ENCODE measurements around the gene NAB2.

NAB2 gene

DNA sequence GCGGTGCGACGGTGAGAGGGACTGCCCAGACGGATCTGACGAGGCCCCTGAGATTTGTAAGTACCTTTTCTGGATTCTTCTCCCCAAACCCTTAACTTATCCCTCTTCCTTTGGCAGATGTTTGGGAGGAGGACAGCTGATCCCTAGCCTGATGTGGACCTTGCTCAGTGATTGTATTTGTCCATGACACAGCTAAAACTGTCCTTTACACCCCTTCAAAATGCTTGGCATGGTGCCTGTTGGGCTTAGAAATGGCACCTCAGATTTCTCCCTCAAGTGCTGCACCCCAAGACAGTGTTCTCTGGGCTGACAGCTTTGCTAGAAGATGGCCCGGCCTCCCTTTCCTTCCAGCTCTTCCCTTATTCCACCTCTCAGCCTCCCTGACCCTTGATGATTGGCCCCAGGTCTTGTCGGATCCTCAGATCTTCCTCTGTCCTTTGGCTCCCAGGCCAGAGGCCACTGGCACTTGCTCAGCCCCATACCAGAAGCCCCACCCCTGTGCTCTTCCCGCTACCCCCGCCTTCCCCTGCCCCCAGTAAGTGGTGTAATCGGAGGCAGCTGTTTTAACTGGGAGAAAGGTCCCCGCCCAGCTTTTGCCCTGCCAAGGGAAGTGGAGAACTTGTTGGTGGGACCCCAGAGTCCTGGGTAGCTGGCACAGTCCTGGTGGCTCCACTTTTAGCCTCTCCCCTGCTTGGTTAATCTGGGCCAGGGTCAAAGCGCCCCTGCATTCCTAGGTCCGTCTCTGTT lies 49.8 kb downstream of the NAB2 start:
- DNase-seq: no peak

DNA sequence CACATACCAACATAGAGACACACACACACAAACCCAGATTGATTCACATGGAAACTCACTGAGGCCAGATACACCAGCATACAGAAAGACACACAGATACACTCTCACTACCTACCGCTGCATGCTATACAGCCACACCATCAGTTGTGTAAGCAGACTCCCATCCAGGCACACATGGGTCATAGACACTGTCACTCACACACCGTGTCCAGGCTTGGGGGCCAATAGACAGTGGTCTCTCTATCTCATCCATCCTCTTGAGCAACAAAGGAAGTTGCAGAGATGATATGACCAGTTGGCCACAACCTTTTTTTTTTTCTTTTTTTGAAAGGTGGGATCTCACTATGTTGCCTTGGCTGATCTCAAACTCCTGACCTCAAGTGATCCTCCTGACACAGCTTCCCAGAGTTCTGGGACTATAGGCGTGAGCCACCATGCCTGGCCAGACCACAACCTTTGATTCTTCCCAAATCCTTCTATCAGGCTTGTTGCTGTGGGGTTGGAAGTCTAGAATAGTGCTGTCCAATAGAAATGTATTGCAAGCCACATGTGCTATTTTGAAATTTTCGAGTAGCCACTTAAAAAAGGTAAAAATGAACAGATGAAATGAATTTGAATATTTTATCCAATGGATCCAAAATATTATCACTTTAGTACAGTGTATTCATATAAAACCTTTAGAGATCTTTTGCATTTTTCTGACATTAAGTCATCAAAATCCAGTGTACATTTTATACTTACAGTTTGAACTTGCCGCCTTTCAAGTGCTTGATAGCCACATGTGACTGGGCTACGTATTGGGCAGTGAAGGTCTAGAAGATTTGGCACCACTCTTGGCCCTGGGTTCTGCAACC lies 51.1 kb downstream of the NAB2 start:
- DNase-seq: no peak

DNA sequence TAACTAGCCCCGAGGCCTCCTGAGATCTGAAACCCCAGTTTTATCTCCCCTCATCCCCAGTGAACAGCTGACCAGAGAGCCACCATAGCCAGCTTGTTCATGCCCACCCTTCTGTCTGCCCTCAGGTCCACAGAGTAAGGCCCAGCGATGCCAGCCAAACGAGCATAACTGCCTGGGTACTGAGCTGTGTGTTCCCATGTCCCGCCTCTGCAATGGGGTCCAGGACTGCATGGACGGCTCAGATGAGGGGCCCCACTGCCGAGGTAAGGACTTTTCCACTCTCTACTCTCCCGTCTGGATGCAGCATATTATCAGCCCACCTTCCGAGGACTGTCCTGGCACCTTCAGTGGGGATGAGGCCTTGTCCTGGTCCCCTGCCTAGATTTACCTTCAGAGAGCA lies 52.3 kb downstream of the NAB2 start:
- no peak for DNase-seq

DNA sequence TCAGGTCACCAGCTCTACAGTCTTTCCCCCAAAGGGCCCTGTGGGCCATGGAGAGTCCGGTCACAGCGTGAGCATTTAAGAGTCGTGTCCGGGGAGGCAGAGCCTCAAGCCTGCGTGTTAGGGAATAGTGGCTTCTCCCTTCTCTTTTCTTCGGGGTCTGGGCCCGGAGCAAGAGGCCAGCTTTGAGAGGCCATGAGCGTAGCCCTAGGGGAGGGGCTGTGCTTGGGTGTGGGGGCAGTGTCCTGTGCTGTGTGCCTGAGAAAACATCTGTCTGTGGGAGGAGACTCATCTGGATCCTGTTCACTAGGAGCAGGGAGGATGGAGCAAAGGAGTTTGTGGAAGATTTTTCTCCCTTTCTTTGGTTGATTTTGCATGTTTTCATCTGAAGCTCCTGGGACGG lies 53.2 kb downstream of the NAB2 start:
- no peak for DNase-seq

DNA sequence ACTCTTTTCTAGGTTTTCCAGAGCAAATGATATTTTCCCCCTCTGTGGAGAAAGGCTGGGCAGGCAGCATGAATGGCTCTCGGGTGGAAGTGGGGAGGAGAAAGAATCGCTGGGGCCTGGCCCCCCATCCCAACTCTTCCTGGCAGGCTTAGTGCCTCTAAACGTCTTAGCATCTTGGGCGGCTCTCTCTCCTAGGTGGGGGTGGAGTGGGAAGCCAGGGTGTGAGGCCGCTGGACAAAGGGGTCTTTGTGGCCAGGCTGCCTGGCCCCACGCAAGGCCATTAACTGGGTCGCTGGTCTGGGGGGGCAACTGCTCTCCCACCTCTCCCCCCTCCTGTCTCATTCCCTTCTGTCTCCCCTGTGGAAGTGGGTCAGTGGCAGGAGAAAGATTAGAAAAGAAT lies 53.8 kb downstream of the NAB2 start:
- DNase-seq: no peak

DNA sequence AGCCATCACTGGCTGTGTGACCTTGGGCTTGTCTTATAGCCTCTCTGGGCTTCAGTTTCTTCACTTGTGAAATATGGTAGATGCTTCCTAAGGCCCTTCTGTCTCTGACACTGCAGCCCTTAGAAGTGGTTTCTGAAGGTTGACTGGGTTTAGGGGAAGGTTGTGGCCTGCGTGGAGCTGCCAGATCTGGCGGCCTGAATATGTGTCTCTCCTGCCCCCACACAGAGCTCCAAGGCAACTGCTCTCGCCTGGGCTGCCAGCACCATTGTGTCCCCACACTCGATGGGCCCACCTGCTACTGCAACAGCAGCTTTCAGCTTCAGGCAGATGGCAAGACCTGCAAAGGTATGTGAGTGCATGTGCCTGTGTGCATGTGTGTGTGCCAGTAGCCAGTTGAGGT lies 54.5 kb downstream of the NAB2 start:
- DNase-seq: no peak

Data from NCI-H1105 treated with DMSO at 0.1 percent for 48 hours (cell line).